ENCODE results near the gene NFE2L1. TPM values are rescaled to one million over a fixed set of nuclear protein-coding genes. Genes with fewer than 3 reads are reported as not detected.
A peak's percentile ranks its signal among the peaks of the same experiment; 100 is the strongest.

The NFE2L1 gene
- total RNA-seq, 4 donors from 2014 or later, result 123 to 168 (median 131) TPM

DNA sequence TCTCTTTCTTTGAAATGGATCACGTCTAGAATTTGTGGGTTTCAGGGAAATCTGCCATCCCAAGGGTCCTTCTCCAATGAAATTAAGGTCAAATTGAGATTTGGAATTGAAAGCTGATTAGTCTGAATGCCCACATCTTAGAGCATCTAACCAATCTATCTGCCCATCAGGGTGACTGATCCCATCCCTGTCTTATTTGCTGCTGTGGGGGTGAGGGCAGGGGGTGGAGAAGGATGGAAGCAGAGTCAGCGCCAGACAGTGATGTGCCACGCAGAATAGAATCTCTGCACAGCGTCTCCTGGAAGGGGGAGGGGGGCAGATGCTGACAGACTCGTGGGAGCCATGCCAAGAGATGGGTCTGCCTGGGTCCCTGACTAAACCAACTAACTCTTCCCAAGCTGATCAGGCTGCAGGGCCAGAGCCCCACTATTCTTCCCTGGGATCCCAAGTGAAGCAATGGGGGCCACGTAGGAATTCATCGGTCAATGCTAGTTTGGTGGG, 45.2 kb upstream of the NFE2L1 start:
- intact Hi-C loops (cut with DNase I), result no loop called here
- TF ChIP-seq, protein P1, sequence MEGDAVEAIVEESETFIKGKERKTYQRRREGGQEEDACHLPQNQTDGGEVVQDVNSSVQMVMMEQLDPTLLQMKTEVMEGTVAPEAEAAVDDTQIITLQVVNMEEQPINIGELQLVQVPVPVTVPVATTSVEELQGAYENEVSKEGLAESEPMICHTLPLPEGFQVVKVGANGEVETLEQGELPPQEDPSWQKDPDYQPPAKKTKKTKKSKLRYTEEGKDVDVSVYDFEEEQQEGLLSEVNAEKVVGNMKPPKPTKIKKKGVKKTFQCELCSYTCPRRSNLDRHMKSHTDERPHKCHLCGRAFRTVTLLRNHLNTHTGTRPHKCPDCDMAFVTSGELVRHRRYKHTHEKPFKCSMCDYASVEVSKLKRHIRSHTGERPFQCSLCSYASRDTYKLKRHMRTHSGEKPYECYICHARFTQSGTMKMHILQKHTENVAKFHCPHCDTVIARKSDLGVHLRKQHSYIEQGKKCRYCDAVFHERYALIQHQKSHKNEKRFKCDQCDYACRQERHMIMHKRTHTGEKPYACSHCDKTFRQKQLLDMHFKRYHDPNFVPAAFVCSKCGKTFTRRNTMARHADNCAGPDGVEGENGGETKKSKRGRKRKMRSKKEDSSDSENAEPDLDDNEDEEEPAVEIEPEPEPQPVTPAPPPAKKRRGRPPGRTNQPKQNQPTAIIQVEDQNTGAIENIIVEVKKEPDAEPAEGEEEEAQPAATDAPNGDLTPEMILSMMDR (IDR thresholded peaks at IDR 0.05), result no peak
- TF ChIP-seq POLR2A (IDR thresholded peaks at IDR 0.05), result no peak
- peak overlapping the region; percentile 67 to 86 (median 81) for H3K27ac ChIP-seq

GRCh38 chr17:48003417-48004151, 44.6 kb upstream of the NFE2L1 start:
- Histone ChIP-seq H3K36me3 (no peaks in the 10 kb centered on the region), H3K27me3 (no peaks in the 10 kb centered on the region), H3K9me3 (no peaks in the 10 kb centered on the region), H3K27ac (peak overlapping the region; percentile 67 to 86 (median 81)), H3K4me3 (replicated peaks in 1 of 3) (no peak overlapping the region), H3K4me1 (peaks cover 10 to 30% of the 10 kb centered on the region in 2 donors)
- intact Hi-C loops (cut with DNase I), result no loop called here
- WGBS, 2 donors, result 86% methylated on average over 17 of the region's 17 CpGs
- TF ChIP-seq, protein P1 (IDR thresholded peaks at IDR 0.05), result no peak
- TF ChIP-seq POLR2A (IDR thresholded peaks at IDR 0.05), result no peak
- DNase-seq, result no peak

More for the DNA sequence above, 45.2 kb upstream of the NFE2L1 start:
- H3K36me3 ChIP-seq, result no peaks in the 10 kb centered on the region
- no peak overlapping the region for H3K4me3 ChIP-seq (replicated peaks in 1 of 3)
- no peaks in the 10 kb centered on the region for H3K9me3 ChIP-seq
- H3K4me1 ChIP-seq, result peaks cover 10 to 30% of the 10 kb centered on the region in 2 donors
- no peaks in the 10 kb centered on the region for H3K27me3 ChIP-seq
- DNase-seq, result no peak
- 72 to 74% methylated on average over 7 of the region's 7 CpGs for WGBS, 2 donors

DNA sequence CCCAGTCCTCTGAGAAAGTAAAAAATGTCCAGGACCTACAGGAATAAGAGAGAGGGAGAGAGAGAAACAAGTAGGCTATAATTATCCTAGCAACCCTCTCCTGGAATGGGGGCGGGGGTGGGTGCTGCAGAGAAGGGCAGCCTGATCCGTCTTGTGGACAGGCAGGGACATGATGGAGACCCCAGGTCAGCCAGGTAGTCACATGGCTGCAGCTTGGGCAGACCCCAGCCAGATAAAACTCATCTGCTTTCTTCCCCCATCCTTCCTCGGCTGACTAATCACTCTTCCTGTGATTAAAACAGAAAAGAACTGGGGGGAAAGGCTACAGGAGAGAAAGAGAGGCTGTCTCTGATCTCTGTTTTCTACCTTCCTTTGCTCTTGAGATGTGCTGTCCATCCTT, 43.2 kb upstream of the NFE2L1 start:
- Histone ChIP-seq H3K9me3 (no peaks in the 10 kb centered on the region), H3K4me3 (replicated peaks in 1 of 3) (no peak overlapping the region), H3K4me1 (peaks cover 10 to 30% of the 10 kb centered on the region in 2 donors), H3K27me3 (no peaks in the 10 kb centered on the region), H3K27ac (peak overlapping the region; percentile 62 to 77 (median 71)), H3K36me3 (no peaks in the 10 kb centered on the region)
- no peak for TF ChIP-seq POLR2A (IDR thresholded peaks at IDR 0.05)
- TF ChIP-seq, protein P1 (IDR thresholded peaks at IDR 0.05), result no peak
- DNase-seq, result no peak
- 51 to 68% methylated on average over 3 of the region's 3 CpGs for WGBS, 2 donors
- intact Hi-C loops (cut with DNase I), result no loop called here

DNA sequence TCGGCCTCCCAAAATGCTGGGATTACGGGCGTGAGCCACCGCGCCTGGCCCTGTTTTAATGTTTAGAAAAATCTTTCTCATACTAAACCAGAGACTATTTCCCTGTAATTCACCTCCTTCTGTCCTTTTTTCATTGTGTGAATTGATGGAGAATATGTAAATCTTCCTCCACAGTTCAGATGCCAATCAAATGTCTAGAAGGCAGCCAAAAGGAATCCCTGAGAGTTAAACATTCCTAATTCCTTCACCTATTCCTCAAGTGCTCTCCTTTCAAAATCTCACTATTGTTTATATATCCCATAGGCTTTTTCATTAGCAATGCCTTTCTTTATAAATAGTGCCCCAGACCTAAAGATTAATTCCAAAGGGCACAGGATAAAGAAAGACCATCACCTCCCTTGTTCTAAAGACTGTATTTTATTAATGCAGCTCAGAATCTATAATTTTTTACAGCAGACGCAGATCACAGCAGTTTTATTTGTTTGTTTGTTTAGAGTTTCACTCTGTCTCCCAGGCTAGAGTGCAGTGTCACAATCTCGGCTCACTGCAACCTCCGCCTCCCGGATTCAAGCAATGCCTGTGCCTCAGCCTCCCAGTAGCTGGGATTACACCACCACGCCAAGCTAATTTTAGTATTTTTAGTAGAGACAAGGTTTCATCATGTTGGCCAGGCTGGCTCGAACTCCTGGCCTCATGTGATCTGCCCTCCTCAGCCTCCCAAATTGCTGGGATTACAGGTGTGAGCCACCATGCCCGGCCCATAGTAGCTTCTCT, 41.0 kb upstream of the NFE2L1 start:
- no peak for TF ChIP-seq POLR2A (IDR thresholded peaks at IDR 0.05)
- TF ChIP-seq, protein P1 (IDR thresholded peaks at IDR 0.05), result no peak
- no peak for DNase-seq
- 92 to 97% methylated on average over 12 of the region's 12 CpGs for WGBS, 2 donors

More for the DNA sequence above, 41.0 kb upstream of the NFE2L1 start:
- H3K27me3 ChIP-seq, result no peaks in the 10 kb centered on the region
- peaks cover 15 to 34% of the 10 kb centered on the region in 2 donors for H3K4me1 ChIP-seq
- no peaks in the 10 kb centered on the region for H3K9me3 ChIP-seq
- H3K27ac ChIP-seq, result peak overlapping the region in 2 of 3 donors; percentile 62 to 71
- H3K4me3 ChIP-seq (replicated peaks in 1 of 3), result no peak overlapping the region
- H3K36me3 ChIP-seq, result no peaks in the 10 kb centered on the region
- intact Hi-C loops (cut with DNase I), result no loop called here

Measured in thyroid gland (tissue), 4 donors.